PC-9 (cell line): Measurements from ENCODE around the gene ZC3H12C.

ENCODE experiments used
- EZH2 ChIP-seq: fragments of 200-600 bp; sonication (generic); IDR thresholded peaks from 2 replicates; pipeline ENCODE4 v1.8.0; 2017; ENCODE audit warnings: antibody characterized with exemption, low read depth
- TF ChIP-seq, protein P1 (sequence below): fragments of 200-600 bp; sonication (generic); conservative IDR thresholded peaks from 2 replicates; pipeline ENCODE4 v1.6.1; 2017; ENCODE audit warnings: mixed run types, antibody characterized with exemption, mild to moderate bottlenecking, moderate library complexity

DNA sequence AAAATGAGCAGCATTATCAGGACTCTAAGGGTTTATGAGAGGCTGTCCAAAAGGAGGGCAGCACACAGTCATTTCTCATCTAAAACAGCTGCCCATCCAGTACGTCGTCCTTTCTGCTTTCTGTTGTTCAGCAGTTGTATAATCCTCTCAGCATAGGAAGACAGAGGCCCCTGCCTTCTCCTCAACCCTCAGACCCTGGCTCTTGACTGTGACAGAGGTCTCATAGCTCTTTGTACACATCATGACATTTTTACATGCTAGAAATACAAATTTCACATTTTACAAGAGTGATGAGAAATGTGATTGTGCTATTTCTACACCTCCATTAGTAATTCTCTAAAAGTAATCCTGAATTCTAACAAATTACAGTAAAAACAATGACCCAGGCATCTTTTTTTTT, 36.2 kb upstream of the ZC3H12C start:
- TF ChIP-seq, protein P1, sequence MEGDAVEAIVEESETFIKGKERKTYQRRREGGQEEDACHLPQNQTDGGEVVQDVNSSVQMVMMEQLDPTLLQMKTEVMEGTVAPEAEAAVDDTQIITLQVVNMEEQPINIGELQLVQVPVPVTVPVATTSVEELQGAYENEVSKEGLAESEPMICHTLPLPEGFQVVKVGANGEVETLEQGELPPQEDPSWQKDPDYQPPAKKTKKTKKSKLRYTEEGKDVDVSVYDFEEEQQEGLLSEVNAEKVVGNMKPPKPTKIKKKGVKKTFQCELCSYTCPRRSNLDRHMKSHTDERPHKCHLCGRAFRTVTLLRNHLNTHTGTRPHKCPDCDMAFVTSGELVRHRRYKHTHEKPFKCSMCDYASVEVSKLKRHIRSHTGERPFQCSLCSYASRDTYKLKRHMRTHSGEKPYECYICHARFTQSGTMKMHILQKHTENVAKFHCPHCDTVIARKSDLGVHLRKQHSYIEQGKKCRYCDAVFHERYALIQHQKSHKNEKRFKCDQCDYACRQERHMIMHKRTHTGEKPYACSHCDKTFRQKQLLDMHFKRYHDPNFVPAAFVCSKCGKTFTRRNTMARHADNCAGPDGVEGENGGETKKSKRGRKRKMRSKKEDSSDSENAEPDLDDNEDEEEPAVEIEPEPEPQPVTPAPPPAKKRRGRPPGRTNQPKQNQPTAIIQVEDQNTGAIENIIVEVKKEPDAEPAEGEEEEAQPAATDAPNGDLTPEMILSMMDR = no peak
- TF ChIP-seq EZH2 = no peak
